Mammary epithelial cell (primary cell): ENCODE measurements around the gene RPGRIP1.

ENCODE experiments used
- EZH2 ChIP-seq: IDR thresholded peaks from 2 replicates; pipeline ENCODE4 v1.6.1; 2012; ENCODE audit warnings: low read length, inconsistent platforms, borderline replicate concordance
- TF ChIP-seq, protein P1 (sequence below), 2 donors: IDR thresholded peaks in 1 of 2; conservative IDR thresholded peaks in 1 of 2; 2 replicates each; pipeline ENCODE4 v1.5.1; 2011 to 2012; ENCODE audit warnings: inconsistent platforms in 2 of 2, low read length in 2 of 2, mild to moderate bottlenecking in 2 of 2, control low read depth in 1 of 2, low read depth in 1 of 2; ENCODE audit not compliant: insufficient read depth in 1 of 2; ENCODE audit errors: extremely low read depth in 1 of 2

DNA sequence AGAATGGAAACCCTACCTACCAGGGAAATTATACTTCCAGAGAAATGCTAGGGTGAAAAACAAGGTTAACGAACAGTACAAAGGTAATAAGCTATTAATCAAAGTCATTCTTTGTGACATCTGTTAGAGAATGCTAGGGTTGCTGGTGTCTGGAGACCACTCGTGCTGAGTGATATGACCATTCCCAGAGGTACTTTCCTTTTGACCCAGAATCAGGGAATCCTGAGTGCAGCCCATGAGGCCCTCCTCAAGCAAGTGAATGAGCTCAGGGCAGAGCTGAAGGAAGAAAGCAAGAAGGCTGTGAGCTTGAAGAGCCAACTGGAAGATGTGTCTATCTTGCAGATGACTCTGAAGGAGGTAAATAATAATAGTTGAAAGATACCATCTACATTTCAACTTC lies 31.7 kb downstream of the RPGRIP1 start:
- TF ChIP-seq, protein P1, sequence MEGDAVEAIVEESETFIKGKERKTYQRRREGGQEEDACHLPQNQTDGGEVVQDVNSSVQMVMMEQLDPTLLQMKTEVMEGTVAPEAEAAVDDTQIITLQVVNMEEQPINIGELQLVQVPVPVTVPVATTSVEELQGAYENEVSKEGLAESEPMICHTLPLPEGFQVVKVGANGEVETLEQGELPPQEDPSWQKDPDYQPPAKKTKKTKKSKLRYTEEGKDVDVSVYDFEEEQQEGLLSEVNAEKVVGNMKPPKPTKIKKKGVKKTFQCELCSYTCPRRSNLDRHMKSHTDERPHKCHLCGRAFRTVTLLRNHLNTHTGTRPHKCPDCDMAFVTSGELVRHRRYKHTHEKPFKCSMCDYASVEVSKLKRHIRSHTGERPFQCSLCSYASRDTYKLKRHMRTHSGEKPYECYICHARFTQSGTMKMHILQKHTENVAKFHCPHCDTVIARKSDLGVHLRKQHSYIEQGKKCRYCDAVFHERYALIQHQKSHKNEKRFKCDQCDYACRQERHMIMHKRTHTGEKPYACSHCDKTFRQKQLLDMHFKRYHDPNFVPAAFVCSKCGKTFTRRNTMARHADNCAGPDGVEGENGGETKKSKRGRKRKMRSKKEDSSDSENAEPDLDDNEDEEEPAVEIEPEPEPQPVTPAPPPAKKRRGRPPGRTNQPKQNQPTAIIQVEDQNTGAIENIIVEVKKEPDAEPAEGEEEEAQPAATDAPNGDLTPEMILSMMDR (conservative IDR thresholded peaks at IDR 0.05 in 1 of 2, IDR thresholded peaks at IDR 0.05 in 1 of 2; ENCODE audit: extremely low read depth in 1 of 2, insufficient read depth in 1 of 2, low read depth in 1 of 2, low read length in 2 of 2), result no peak
- no peak for TF ChIP-seq EZH2
